HepG2 (cell line): ENCODE measurements around the gene MFSD11. TPM values are rescaled to one million over a fixed set of nuclear protein-coding genes. Genes with fewer than 3 reads are reported as not detected.

ENCODE experiments used
- CREB1 ChIP-seq, 2 experiments: fragments of 450-650 bp in 1 of 2; IDR thresholded peaks; 2 replicates each; pipeline ENCODE4 v1.6.1; 2016 to 2017; ENCODE audit warnings: control low read depth in 1 of 2, mild to moderate bottlenecking in 1 of 2, missing compliant biosample characterization in 1 of 2, missing genetic modification characterization in 1 of 2
- FOXA3 ChIP-seq: IDR thresholded peaks from 2 replicates; pipeline ENCODE4 v1.6.1; 2016; ENCODE audit warnings: missing genetic modification reagents, missing compliant biosample characterization
- JDP2 ChIP-seq: sonication (generic); formaldehyde crosslinking; IDR thresholded peaks from 2 replicates; pipeline ENCODE4 v1.8.1; 2022; ENCODE audit warnings: missing genetic modification reagents, borderline replicate concordance
- MXD4 ChIP-seq: IDR thresholded peaks from 2 replicates; pipeline ENCODE4 v1.6.1; 2016; ENCODE audit warnings: mild to moderate bottlenecking, missing biosample characterization, missing genetic modification reagents
- PAWR ChIP-seq: sonication (generic); formaldehyde crosslinking; IDR thresholded peaks from 2 replicates; pipeline ENCODE4 v1.4.0; 2020; ENCODE audit warnings: missing genetic modification reagents, mild to moderate bottlenecking, borderline replicate concordance
- PRDM15 ChIP-seq: sonication (generic); formaldehyde crosslinking; IDR thresholded peaks from 2 replicates; pipeline ENCODE4 v1.4.0; 2020; ENCODE audit warnings: missing genetic modification reagents
- SOX6 ChIP-seq, 2 experiments: fragments of 450-650 bp in 1 of 2; sonication (generic) in 1 of 2; formaldehyde crosslinking in 1 of 2; IDR thresholded peaks; 2 replicates each; pipeline versions ENCODE4 v1.4.0 to v1.6.1; 2017 to 2020; ENCODE audit warnings: antibody characterized with exemption in 1 of 2, mild to moderate bottlenecking in 1 of 2, missing genetic modification reagents in 1 of 2
- YY1 ChIP-seq: IDR thresholded peaks from 2 replicates; pipeline ENCODE4 v1.6.1; 2011; ENCODE audit warnings: low read length, low read depth, moderate library complexity, mild to moderate bottlenecking; ENCODE audit not compliant: insufficient read depth, insufficient replicate concordance
- ZFAT ChIP-seq: sonication (generic); formaldehyde crosslinking; conservative IDR thresholded peaks from 2 replicates; pipeline ENCODE4 v1.8.1; 2023; ENCODE audit warnings: missing genetic modification reagents, inconsistent platforms
- ZNF253 ChIP-seq: sonication (generic); formaldehyde crosslinking; IDR thresholded peaks from 2 replicates; pipeline ENCODE4 v1.8.0; 2022; ENCODE audit warnings: mild to moderate bottlenecking, missing genetic modification reagents, borderline replicate concordance
- ZNF614 ChIP-seq: IDR thresholded peaks from 2 replicates; pipeline ENCODE4 v1.6.1; 2018; ENCODE audit warnings: missing biosample characterization, missing genetic modification reagents, inconsistent platforms, borderline replicate concordance
- polyA plus RNA-seq, 8 experiments: library from polyadenylated mRNA; depleted of rRNA in 3 of 8; stranded (reverse) in 7 of 8; unstranded in 1 of 8; fragments of >200 nt; fragmentation: Illumina TruSeq in 4 of 8; extraction: Trizol in 4 of 8; gene quantifications; 2 replicates each; pipeline versions ENCODE4 v1.2.1 to v1.2.3, GENCODE V29; 2011 to 2016; ENCODE audit warnings: low read depth in 4 of 8, missing spikeins in 1 of 8, mixed read lengths in 1 of 8; ENCODE audit not compliant: insufficient read depth in 1 of 8
- total RNA-seq, 5 experiments: library from RNA; depleted of rRNA; stranded (reverse); fragments of >200 nt; fragmentation: Illumina TruSeq; extraction: Trizol; gene quantifications; 2 replicates each; pipeline ENCODE4 v1.2.3, GENCODE V29; 2016; ENCODE audit warnings: low read depth in 1 of 5
- TF ChIP-seq, protein P1 (sequence below): sonication (generic); formaldehyde crosslinking; IDR thresholded peaks from 2 replicates; pipeline ENCODE4 v1.5.0; 2020; ENCODE audit warnings: missing genetic modification reagents, mild to moderate bottlenecking, borderline replicate concordance
- TF ChIP-seq, protein P2 (sequence below): sonication (generic); formaldehyde crosslinking; IDR thresholded peaks from 2 replicates; pipeline ENCODE4 v1.4.0; 2020; ENCODE audit warnings: mild to moderate bottlenecking, missing genetic modification reagents

The MFSD11 gene
- total and polyA plus RNA-seq, 2 of the 13 experiments (the other 11 are each of a cell fraction or from before 2014, with no cell fraction given): 26.1 to 36.3 TPM

GRCh38 chr17:76700617-76701470, 37.1 kb upstream of the MFSD11 start (continued):
- TF ChIP-seq, protein P1, sequence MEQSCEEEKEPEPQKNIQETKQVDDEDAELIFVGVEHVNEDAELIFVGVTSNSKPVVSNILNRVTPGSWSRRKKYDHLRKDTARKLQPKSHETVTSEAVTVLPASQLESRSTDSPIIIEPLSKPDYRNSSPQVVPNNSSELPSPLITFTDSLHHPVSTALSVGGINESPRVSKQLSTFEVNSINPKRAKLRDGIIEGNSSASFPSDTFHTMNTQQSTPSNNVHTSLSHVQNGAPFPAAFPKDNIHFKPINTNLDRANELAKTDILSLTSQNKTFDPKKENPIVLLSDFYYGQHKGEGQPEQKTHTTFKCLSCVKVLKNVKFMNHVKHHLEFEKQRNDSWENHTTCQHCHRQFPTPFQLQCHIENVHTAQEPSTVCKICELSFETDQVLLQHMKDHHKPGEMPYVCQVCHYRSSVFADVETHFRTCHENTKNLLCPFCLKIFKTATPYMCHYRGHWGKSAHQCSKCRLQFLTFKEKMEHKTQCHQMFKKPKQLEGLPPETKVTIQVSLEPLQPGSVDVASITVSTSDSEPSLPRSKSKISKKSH (CRISPR knock-in tag): peak; percentile 15; the same call in 1 of the 2 replicates
- TF ChIP-seq PRDM15 (CRISPR knock-in tag) (no peak), ZNF253 (CRISPR knock-in tag) (0 out of 2 replicates have a peak, but pooled peaks have one; percentile 41), JDP2 (CRISPR knock-in tag) (no peak), ZFAT (CRISPR knock-in tag) (no peak), YY1 (no peak), MXD4 (peak; percentile 23; the same call in 1 of the 2 replicates), CREB1 (IDR thresholded peaks at IDR 0.05) (peak; percentile 53), CREB1 (CRISPR knock-in tag; IDR thresholded peaks at IDR 0.05) (no peak), FOXA3 (CRISPR knock-in tag) (peak; percentile 25; the same call in 1 of the 2 replicates), SOX6 (IDR thresholded peaks at IDR 0.05) (no peak), SOX6 (CRISPR knock-in tag; IDR thresholded peaks at IDR 0.05) (peak; percentile 90), PAWR (CRISPR knock-in tag) (0 out of 2 replicates have a peak, but pooled peaks have one; percentile 87), ZNF614 (CRISPR knock-in tag) (peak; percentile 73; the same call in 1 of the 2 replicates)
- TF ChIP-seq, protein P2, sequence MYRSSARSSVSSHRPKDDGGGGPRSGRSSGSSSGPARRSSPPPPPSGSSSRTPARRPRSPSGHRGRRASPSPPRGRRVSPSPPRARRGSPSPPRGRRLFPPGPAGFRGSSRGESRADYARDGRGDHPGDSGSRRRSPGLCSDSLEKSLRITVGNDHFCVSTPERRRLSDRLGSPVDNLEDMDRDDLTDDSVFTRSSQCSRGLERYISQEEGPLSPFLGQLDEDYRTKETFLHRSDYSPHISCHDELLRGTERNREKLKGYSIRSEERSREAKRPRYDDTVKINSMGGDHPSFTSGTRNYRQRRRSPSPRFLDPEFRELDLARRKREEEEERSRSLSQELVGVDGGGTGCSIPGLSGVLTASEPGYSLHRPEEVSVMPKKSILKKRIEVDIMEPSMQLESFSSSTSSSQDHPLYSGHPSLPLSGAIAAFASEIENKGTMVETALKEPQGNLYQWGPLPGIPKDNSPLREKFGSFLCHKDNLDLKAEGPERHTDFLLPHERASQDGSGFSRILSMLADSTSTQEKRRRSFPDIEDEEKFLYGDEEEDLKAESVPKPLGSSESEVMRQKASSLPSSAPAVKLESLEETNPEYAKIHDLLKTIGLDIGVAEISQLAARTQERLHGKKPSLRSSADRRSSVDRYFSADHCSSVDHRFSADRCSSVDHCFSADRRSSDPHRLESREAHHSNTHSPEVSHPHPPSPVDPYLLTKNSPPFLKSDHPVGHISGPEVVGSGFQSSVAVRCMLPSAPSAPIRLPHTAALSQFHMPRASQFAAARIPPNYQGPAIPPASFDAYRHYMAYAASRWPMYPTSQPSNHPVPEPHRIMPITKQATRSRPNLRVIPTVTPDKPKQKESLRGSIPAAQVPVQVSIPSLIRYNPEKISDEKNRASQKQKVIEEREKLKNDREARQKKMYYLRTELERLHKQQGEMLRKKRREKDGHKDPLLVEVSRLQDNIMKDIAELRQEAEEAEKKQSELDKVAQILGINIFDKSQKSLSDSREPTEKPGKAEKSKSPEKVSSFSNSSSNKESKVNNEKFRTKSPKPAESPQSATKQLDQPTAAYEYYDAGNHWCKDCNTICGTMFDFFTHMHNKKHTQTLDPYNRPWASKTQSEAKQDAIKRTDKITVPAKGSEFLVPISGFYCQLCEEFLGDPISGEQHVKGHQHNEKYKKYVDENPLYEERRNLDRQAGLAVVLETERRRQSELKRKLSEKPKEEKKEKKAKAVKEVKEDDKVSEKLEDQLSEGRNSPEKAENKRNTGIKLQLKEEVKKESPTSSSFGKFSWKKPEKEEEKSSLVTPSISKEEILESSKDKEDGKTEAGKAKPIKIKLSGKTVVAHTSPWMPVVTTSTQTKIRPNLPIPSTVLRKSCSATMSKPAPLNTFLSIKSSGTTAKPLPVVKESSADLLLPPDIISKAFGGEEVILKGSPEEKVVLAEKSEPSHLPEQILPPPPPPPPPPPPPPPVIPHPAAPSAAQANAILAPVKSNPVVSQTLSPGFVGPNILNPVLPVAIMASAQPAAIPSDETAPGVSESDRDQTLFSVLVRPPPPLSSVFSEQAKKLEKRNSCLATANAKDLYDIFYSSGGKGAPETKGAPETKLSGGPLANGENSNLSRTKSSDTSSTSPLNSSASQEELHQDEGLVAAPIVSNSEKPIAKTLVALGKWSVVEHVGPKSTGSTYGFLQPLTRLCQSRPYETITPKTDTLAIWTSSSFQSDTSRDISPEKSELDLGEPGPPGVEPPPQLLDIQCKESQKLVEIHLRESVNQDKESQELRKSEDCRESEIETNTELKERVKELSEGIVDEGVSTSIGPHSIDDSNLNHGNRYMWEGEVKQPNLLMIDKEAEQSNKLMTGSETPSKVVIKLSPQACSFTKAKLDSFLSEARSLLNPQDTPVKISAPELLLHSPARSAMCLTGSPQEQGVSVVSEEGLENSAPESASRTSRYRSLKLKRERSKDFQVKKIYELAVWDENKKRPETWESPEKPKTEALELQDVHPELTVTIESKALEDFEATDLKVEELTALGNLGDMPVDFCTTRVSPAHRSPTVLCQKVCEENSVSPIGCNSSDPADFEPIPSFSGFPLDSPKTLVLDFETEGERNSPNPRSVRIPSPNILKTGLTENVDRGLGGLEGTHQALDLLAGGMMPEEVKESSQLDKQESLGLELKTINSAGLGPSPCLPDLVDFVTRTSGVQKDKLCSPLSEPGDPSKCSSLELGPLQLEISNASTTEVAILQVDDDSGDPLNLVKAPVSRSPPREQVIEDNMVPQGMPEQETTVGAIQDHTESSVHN (CRISPR knock-in tag): 0 out of 2 replicates have a peak, but pooled peaks have one; percentile 16
